Naive thymus-derived CD8-positive, alpha-beta T cell (primary cell): ENCODE measurements around the gene FGF22. TPM values are rescaled to one million over a fixed set of nuclear protein-coding genes. Genes with fewer than 3 reads are reported as not detected.
A peak's percentile ranks its signal among the peaks of the same experiment; 100 is the strongest.
"Not testable (repeated sequence)": the region's sequence is repeated elsewhere in the genome, so short reads cannot be mapped to it uniquely, and the experiment has no call there.

Experiments
- ATAC-seq, 2 donors: fragments of 150-1000 bp; cut with Tn5 transposase in 1 of 2; sonication (Bioruptor Pico), chemical (Tn5 transposase) in 1 of 2; 1 replicate in 1 of 2; 2 replicates in 1 of 2; pipeline ENCODE4 v1.10.0; 2021; ENCODE audit warnings: mild to moderate bottlenecking in 2 of 2, moderate library complexity in 2 of 2
- POLR2A ChIA-PET: fragments of 350-600 bp; sonication (Branson Sonifier 250); formaldehyde crosslinking; loops from one replicate; lab custom pipeline; 2021; ENCODE audit warnings: antibody characterized with exemption; lab: Charles Lee
- DNase-seq, 10 donors: peaks; one replicate each; pipeline versions ENCODE4 v3.0.0 to v3.0.0-alpha.2; 2020 to 2022
- H3K27ac Mint-ChIP-seq, 10 donors: one replicate each; pipeline ENCODE4 v1.8.0; 2020 to 2022; ENCODE audit warnings: mild to moderate bottlenecking in 10 of 10, mixed read lengths in 10 of 10, moderate library complexity in 4 of 10, inconsistent platforms in 1 of 10
- H3K27me3 Mint-ChIP-seq, 5 donors: one replicate each; pipeline ENCODE4 v1.8.0; 2021 to 2022; ENCODE audit warnings: mixed read lengths in 5 of 5
- H3K36me3 Mint-ChIP-seq, 3 donors: one replicate each; pipeline ENCODE4 v1.8.0; 2020 to 2022; ENCODE audit warnings: mixed read lengths in 3 of 3, mild to moderate bottlenecking in 2 of 3, inconsistent platforms in 1 of 3
- H3K4me1 Mint-ChIP-seq, 4 donors: one replicate each; pipeline ENCODE4 v1.8.0; 2021 to 2022; ENCODE audit warnings: mixed read lengths in 4 of 4
- H3K4me3 Mint-ChIP-seq, 10 donors: one replicate each; pipeline ENCODE4 v1.8.0; 2020 to 2022; ENCODE audit warnings: mild to moderate bottlenecking in 10 of 10, mixed read lengths in 10 of 10, moderate library complexity in 6 of 10, inconsistent platforms in 1 of 10
- H3K9me3 Mint-ChIP-seq, 9 donors: one replicate each; pipeline ENCODE4 v1.8.0; 2020 to 2022; ENCODE audit warnings: mixed read lengths in 9 of 9, mild to moderate bottlenecking in 3 of 9, inconsistent platforms in 1 of 9, moderate library complexity in 1 of 9
- polyA plus RNA-seq, 3 donors: library from polyadenylated mRNA; unstranded; fragments of 300-500 nt; fragmentation: Illumina TruSeq; gene quantifications; one replicate each; pipeline ENCODE4 v1.2.3, GENCODE V29; 2021
- total RNA-seq, 8 experiments: library from RNA in 2 of 8; stranded (reverse) in 2 of 8; gene quantifications; one replicate each; pipeline ENCODE4 v1.2.3 and lab custom pipeline; 2021 to 2026

The FGF22 gene
- total and polyA plus RNA-seq, 5 experiments from 2014 or later = 2.4 to 2.6 TPM; not detected in 3

DNA sequence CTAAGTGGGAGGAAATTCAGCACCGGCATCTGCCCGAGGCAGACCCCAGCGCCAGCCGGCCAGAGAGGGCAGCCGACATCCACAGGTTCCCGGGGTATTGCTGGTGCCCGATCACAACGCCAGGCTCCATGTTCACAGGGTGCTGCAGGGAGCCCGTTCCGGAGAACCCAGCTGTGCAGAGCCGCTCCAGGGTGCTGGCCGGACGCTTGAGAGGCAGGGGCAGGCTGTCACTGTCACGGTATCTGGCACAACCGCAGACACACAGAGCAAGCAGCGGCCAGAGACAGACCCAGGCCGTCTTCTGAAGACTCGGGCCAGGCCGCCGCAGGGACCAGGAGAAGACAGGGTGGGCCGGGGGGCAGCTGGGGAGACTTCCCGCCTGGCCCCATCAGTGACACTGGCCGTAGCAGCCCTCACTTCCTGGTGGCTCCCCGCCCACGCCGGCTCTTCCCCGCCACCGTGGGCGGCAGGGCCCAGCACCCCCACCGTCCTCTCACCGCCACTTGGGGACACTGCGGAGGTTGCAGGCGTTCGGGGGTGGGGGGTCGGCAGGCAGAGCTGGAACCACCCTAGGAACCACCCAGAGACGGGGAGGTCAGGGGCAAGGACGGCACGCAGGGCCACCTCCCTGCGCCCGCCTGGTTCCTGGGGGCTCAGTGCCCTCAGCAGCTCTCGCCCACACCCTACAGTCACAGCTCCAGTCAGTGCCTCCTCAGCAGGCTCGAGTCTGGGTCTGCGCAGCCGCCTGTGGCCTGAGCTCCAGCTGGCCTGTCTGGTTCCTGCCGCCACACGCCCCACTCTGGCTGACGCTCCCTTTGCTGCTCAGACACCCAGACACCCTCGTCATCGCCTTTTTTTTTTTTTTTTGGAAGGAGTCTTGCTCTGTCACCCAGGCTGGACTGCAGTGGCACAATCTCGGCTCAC is 19.5 kb downstream of the FGF22 start:
- Mint-ChIP-seq H3K4me3 (peak overlapping the region; percentile 96 to 99 (median 97)), H3K36me3 (peaks cover 0 to 31% (median 0%) of the 10 kb centered on the region in 3 donors), H3K27ac (peak overlapping the region; percentile 47 to 98 (median 97)), H3K27me3 (no peaks in the 10 kb centered on the region), H3K9me3 (no peaks in the 10 kb centered on the region), H3K4me1 (peaks cover 28 to 73% (median 61%) of the 10 kb centered on the region in 4 donors)
- POLR2A ChIA-PET = interaction anchor here (1.0 to 2.8 kb wide), 9 partner anchors 19 to 610 kb away, joined by 3 to 11 read pairs (median 4); partner anchors contain the start of genes CIRBP, GZMM, POLRMT and PTBP1
- ATAC-seq (no peak), DNase-seq (no peak)

DNA sequence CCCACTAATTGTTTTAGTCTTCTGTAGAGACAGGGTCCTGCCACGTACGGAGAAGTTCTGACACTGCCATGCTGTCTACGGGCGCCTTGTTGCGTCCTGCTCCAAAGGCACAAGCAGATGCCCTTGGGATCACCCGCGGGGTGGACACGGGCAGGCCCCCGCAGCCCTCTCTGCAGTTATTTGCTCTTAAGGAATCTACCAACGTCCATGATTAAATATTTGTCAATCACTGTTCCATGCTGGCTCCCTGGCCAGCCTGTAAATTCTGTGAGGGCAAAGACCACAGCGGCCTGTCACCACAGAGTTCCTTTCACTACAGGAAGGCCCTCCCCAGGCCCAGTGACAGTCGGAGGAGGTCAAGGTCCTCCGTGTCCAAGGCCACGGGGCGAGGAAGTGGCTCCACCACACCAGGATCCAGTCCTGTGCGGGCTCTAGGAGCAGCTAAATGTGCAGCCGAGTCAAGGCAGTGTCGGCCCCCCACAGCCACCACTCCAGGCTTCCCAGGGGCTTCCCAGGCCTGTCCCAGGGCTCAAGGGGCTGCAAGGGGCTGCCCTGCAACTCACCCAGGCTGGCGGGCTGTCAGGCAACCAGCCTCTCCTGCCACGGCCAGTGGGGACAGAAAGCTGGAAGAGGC is 21.2 kb downstream of the FGF22 start:
- H3K27me3 Mint-ChIP-seq = no peaks in the 10 kb centered on the region
- peak overlapping the region; percentile 96 to 99 (median 97) for H3K4me3 Mint-ChIP-seq
- peaks cover 0 to 17% (median 0%) of the 10 kb centered on the region in 3 donors for H3K36me3 Mint-ChIP-seq
- H3K4me1 Mint-ChIP-seq = peaks cover 21 to 64% (median 57%) of the 10 kb centered on the region in 4 donors
- peak in 1 of 2 donors; percentile 2 for ATAC-seq
- no peaks in the 10 kb centered on the region for H3K9me3 Mint-ChIP-seq
- POLR2A ChIA-PET = interaction anchor here (0.6 to 2.8 kb wide), 25 partner anchors 11 to 608 kb away, joined by 3 to 12 read pairs (median 4); partner anchors contain the start of genes CDC34, CIRBP, FGF22 and GZMM
- DNase-seq = no peak
- peak overlapping the region; percentile 90 to 98 (median 97) for H3K27ac Mint-ChIP-seq

DNA sequence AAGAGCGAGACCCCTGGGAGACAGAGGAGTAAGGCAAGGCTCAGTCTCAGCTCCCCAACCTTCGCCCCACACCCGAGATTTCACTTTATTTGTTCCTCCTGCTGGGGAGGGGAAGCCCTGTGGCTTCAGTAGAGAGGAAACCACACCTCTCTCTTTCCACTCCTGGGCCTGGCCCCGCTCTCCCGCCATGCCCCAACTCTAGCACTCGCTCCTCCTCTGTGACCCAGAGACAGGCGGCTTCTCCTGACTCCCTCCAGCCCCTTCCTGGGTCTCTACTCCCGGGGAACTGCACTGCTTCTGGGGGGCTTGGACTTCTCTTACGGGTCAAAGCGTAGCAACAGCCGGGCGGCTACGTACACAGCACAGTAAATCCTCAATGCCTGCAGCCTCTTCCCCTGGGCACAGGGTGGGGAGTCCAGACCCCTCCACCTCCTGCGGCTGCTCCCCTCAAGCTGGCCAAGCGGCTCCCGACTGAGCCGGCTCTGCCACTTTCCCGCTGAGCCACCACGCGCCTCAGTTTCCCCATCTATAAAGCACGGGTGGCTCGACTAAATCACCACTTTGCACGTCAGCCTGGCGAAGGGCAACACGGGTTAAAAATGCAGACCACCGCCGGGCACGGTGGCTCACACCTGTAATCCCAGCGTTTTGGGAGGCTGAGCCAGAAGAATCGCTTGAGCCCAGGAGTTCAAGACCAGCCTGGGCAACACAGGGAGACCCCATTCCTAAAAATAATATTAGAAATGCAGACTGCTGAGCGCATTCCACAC is 21.9 kb downstream of the FGF22 start:
- H3K9me3 Mint-ChIP-seq = no peaks in the 10 kb centered on the region
- H3K27me3 Mint-ChIP-seq = no peaks in the 10 kb centered on the region
- H3K4me1 Mint-ChIP-seq = peaks cover 17 to 57% (median 50%) of the 10 kb centered on the region in 4 donors
- peak overlapping the region; percentile 90 to 98 (median 97) for H3K27ac Mint-ChIP-seq
- peak overlapping the region; percentile 96 to 99 (median 97) for H3K4me3 Mint-ChIP-seq
- DNase-seq = peak; percentile 44 to 80 (median 64)
- ATAC-seq = peak; percentile 45 to 53
- POLR2A ChIA-PET = interaction anchor here (0.6 to 2.9 kb wide), 15 partner anchors 12 to 150 kb away, joined by 3 to 13 read pairs (median 6); partner anchors contain the start of genes CDC34 and FGF22
- peaks cover 0 to 11% (median 0%) of the 10 kb centered on the region in 3 donors for H3K36me3 Mint-ChIP-seq

- Mint-ChIP-seq H3K4me3 (peak overlapping the region; percentile 96 to 99 (median 97)), H3K27me3 (no peaks in the 10 kb centered on the region), H3K9me3 (no peaks in the 10 kb centered on the region), H3K36me3 (peaks cover 0 to 9% (median 0%) of the 10 kb centered on the region in 3 donors), H3K27ac (peak overlapping the region; percentile 90 to 98 (median 97)), H3K4me1 (peaks cover 17 to 50% (median 44%) of the 10 kb centered on the region in 4 donors)
- DNase-seq (peak; percentile 56 to 91 (median 69)), ATAC-seq (peak; percentile 33 to 37)
- POLR2A ChIA-PET = interaction anchor here (1.0 to 2.9 kb wide), 18 partner anchors 13 to 152 kb away, joined by 3 to 19 read pairs (median 4); partner anchors contain the start of genes CDC34, POLRMT and PTBP1
Measured at GRCh38 chr19:662207-662961, 22.7 kb downstream of the FGF22 start.

GRCh38 chr19:662962-663681 is 23.4 kb downstream of the FGF22 start, which contains the start of gene RNF126:
RNF126 (minus strand) TSS chr19:663214; CDS start chr19:663121, 93 bp downstream.
- H3K4me1 Mint-ChIP-seq = peaks cover 17 to 46% (median 40%) of the 10 kb centered on the region in 4 donors
- H3K36me3 Mint-ChIP-seq = peaks cover 0 to 7% (median 0%) of the 10 kb centered on the region in 3 donors
- H3K9me3 Mint-ChIP-seq = no peaks in the 10 kb centered on the region
- H3K27me3 Mint-ChIP-seq = no peaks in the 10 kb centered on the region
- peak; percentile 35 to 47 for ATAC-seq
- peak within 1 kb of the TSS; percentile 96 to 99 (median 97) for H3K4me3 Mint-ChIP-seq
- H3K27ac Mint-ChIP-seq = peak within 1 kb of the TSS; percentile 90 to 98 (median 97)
- POLR2A ChIA-PET = interaction anchor here (0.6 to 2.9 kb wide), 19 partner anchors 12 to 153 kb away, joined by 3 to 19 read pairs (median 4); partner anchors contain the start of genes POLRMT and PTBP1
- peak; percentile 82 to 96 (median 90) for DNase-seq

- no peaks in the 10 kb centered on the region for H3K9me3 Mint-ChIP-seq
- peak overlapping the region; percentile 74 to 98 (median 82) for H3K4me3 Mint-ChIP-seq
- ATAC-seq (no peak), DNase-seq (no peak)
- H3K36me3 Mint-ChIP-seq = peaks cover 0 to 5% (median 0%) of the 10 kb centered on the region in 3 donors
- H3K27me3 Mint-ChIP-seq = peaks cover 0 to 2% (median 0%) of the 10 kb centered on the region in 5 donors
- peaks cover 14 to 41% (median 37%) of the 10 kb centered on the region in 4 donors for H3K4me1 Mint-ChIP-seq
- peak overlapping the region; percentile 82 to 97 (median 92) for H3K27ac Mint-ChIP-seq
- POLR2A ChIA-PET = interaction anchor here (0.6 to 2.9 kb wide), 20 partner anchors 12 to 153 kb away, joined by 3 to 19 read pairs (median 4); partner anchors contain the start of genes POLRMT and PTBP1
Measured at GRCh38 chr19:663682-664117, 24.0 kb downstream of the FGF22 start.

- peaks cover 0 to 2% (median under 1%) of the 10 kb centered on the region in 3 donors for H3K36me3 Mint-ChIP-seq
- POLR2A ChIA-PET = no interaction called here
- ATAC-seq (peak in 1 of 2 donors; percentile 4), DNase-seq (peak; percentile 64 to 87 (median 75))
- peak overlapping the region in 9 of 10 donors; percentile 24 to 94 (median 72) for H3K27ac Mint-ChIP-seq
- H3K27me3 Mint-ChIP-seq = peaks cover 3 to 9% (median 4%) of the 10 kb centered on the region in 5 donors
- peak overlapping the region; percentile 44 to 98 (median 64) for H3K4me3 Mint-ChIP-seq
- peaks cover 13 to 32% (median 26%) of the 10 kb centered on the region in 4 donors for H3K4me1 Mint-ChIP-seq
- peaks cover 0 to 2% (median 0%) of the 10 kb centered on the region in 9 donors for H3K9me3 Mint-ChIP-seq
Measured at GRCh38 chr19:664913-665443, 25.3 kb downstream of the FGF22 start.

- not testable (repeated sequence) for H3K9me3 Mint-ChIP-seq, DNase-seq, H3K36me3 Mint-ChIP-seq, ATAC-seq, H3K27me3 Mint-ChIP-seq
- H3K4me3 Mint-ChIP-seq = peak overlapping the region in 1 of 10 donors; percentile 58
- POLR2A ChIA-PET = interaction anchor here (3.0 kb wide), 1 partner anchor 12 kb away, joined by 8 read pairs; no protein-coding TSS in a partner anchor
- peaks cover 9 to 19% (median 14%) of the 10 kb centered on the region in 4 donors for H3K4me1 Mint-ChIP-seq
- H3K27ac Mint-ChIP-seq = peak overlapping the region in 2 of 10 donors; percentile 14 to 48
Measured at GRCh38 chr19:666985-667573, 27.4 kb downstream of the FGF22 start.

DNA sequence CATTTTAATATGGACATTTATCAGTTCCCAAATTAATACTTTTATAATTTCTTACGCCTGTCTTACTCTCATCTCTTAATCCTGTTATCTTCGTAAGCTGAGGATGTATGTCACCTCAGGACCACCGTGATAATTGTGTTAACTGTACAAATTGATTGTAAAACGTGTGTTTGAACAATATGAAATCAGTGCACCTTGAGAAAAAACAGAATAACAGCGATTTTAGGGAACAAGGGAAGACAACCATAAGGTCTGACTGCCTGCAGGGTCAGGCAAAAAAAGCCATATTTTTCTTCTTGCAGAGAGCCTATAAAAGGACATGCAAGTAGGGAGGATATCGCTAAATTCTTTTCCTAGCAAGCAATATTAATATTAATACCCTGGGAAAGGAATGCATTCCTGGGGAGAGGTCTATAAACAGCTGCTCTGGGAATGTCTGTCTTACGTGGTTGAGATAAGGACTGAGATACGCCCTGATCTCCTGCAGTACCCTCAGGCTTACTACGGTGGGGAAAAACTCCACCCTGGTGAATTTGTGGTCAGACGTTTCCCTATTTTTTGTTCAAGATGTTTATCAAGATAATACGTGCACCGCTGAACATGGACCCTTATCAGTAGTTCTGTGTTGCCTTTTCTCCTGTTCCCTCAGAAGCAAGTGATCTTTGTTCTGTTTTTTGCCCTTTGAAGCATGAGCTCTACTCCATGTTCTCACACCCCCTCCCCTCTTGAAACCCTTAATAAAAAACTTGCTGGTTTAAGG is 29.2 kb downstream of the FGF22 start:
- not testable (repeated sequence) for H3K4me3 Mint-ChIP-seq, DNase-seq, H3K27ac Mint-ChIP-seq, H3K9me3 Mint-ChIP-seq, H3K36me3 Mint-ChIP-seq, ATAC-seq
- Mint-ChIP-seq H3K4me1 (peaks cover 5 to 12% (median 9%) of the 10 kb centered on the region in 4 donors), H3K27me3 (peaks cover 6 to 16% (median 9%) of the 10 kb centered on the region in 5 donors)
- POLR2A ChIA-PET = interaction anchor here (3.0 kb wide), 1 partner anchor 10 kb away, joined by 8 read pairs; no protein-coding TSS in a partner anchor
